ENCODE results near the gene CDC42EP5.
"Not testable (repeated sequence)": the region's sequence is repeated elsewhere in the genome, so short reads cannot be mapped to it uniquely, and the experiment has no call there.

Gene CDC42EP5

GRCh38 chr19:54449701-54450069 lies 23.4 kb downstream of the CDC42EP5 start:
- Histone ChIP-seq H3F3A (ENCODE audit: control insufficient read depth, insufficient read depth) (no peaks in the 10 kb centered on the region), H3K4me3 (ENCODE audit: low read length) (peak overlapping the region; percentile 95), H3K9me2 (replicated peaks; ENCODE audit: control insufficient read depth, low read length) (no peaks in the 10 kb centered on the region), H3K4me1 (ENCODE audit: control insufficient read depth, low read length) (peaks cover 24% of the 10 kb centered on the region), H3K27ac (ENCODE audit: low read depth, low read length) (peak overlapping the region; percentile 70), H3K79me2 (ENCODE audit: control insufficient read depth, low read length) (peaks cover 85% of the 10 kb centered on the region), H3K36me3 (ENCODE audit: control insufficient read depth, low read length) (peaks cover 70% of the 10 kb centered on the region), H4K20me1 (ENCODE audit: control insufficient read depth, insufficient read depth, low read depth, low read length) (peaks cover 40% of the 10 kb centered on the region), H3K4me2 (ENCODE audit: low read length) (peak overlapping the region; percentile 81), H3K27me3 (ENCODE audit: control insufficient read depth, low read length) (no peaks in the 10 kb centered on the region), H3K9me3 (ENCODE audit: control insufficient read depth, insufficient read depth, low read length) (no peaks in the 10 kb centered on the region)
- TF ChIP-seq EZH2phosphoT487 (IDR thresholded peaks at IDR 0.05; ENCODE audit: borderline replicate concordance, low read length) (no peak), CTCF (IDR thresholded peaks at IDR 0.05; ENCODE audit: low read depth, low read length, poor library complexity, severe bottlenecking) (no peak)

- H4K20me1 ChIP-seq (ENCODE audit: control insufficient read depth, insufficient read depth, low read depth, low read length) = peaks cover 40% of the 10 kb centered on the region
Observed at GRCh38 chr19:54448774-54449700, 24.1 kb downstream of the CDC42EP5 start, which contains the start of gene LENG8. LENG8 (plus strand) TSS chr19:54449199; CDS start chr19:54451345, 2,146 bp downstream.

GRCh38 chr19:54448040-54448773 lies 24.9 kb downstream of the CDC42EP5 start:
- H3K9me2 ChIP-seq (replicated peaks; ENCODE audit: control insufficient read depth, low read length) = no peaks in the 10 kb centered on the region
- H3K9me3 ChIP-seq (ENCODE audit: control insufficient read depth, insufficient read depth, low read length) = no peaks in the 10 kb centered on the region
- peak overlapping the region; percentile 81 for H3K4me2 ChIP-seq (ENCODE audit: low read length)
- peak overlapping the region; percentile 70 for H3K27ac ChIP-seq (ENCODE audit: low read depth, low read length)
- H3K4me1 ChIP-seq (ENCODE audit: control insufficient read depth, low read length) = peaks cover 24% of the 10 kb centered on the region
- H3K4me3 ChIP-seq (ENCODE audit: low read length) = peak overlapping the region; percentile 95
- H4K20me1 ChIP-seq (ENCODE audit: control insufficient read depth, insufficient read depth, low read depth, low read length) = peaks cover 33% of the 10 kb centered on the region
- peaks cover 71% of the 10 kb centered on the region for H3K79me2 ChIP-seq (ENCODE audit: control insufficient read depth, low read length)
- TF ChIP-seq CTCF (IDR thresholded peaks at IDR 0.05; ENCODE audit: low read depth, low read length, poor library complexity, severe bottlenecking) (no peak), EZH2phosphoT487 (IDR thresholded peaks at IDR 0.05; ENCODE audit: borderline replicate concordance, low read length) (no peak)
- no peaks in the 10 kb centered on the region for H3K27me3 ChIP-seq (ENCODE audit: control insufficient read depth, low read length)
- H3F3A ChIP-seq (ENCODE audit: control insufficient read depth, insufficient read depth) = no peaks in the 10 kb centered on the region
- peaks cover 60% of the 10 kb centered on the region for H3K36me3 ChIP-seq (ENCODE audit: control insufficient read depth, low read length)

More at GRCh38 chr19:54448774-54449700, 24.1 kb downstream of the CDC42EP5 start, which contains the start of gene LENG8:
- Histone ChIP-seq H3K36me3 (ENCODE audit: control insufficient read depth, low read length) (peaks cover 65% of the 10 kb centered on the region), H3K4me3 (ENCODE audit: low read length) (peak within 1 kb of the TSS; percentile 95), H3K27ac (ENCODE audit: low read depth, low read length) (peak within 1 kb of the TSS; percentile 70), H3K9me2 (replicated peaks; ENCODE audit: control insufficient read depth, low read length) (no peaks in the 10 kb centered on the region), H3K4me1 (ENCODE audit: control insufficient read depth, low read length) (peaks cover 24% of the 10 kb centered on the region), H3K4me2 (ENCODE audit: low read length) (peak within 1 kb of the TSS; percentile 81), H3K79me2 (ENCODE audit: control insufficient read depth, low read length) (peaks cover 79% of the 10 kb centered on the region), H3F3A (ENCODE audit: control insufficient read depth, insufficient read depth) (no peaks in the 10 kb centered on the region), H3K9me3 (ENCODE audit: control insufficient read depth, insufficient read depth, low read length) (no peaks in the 10 kb centered on the region), H3K27me3 (ENCODE audit: control insufficient read depth, low read length) (no peaks in the 10 kb centered on the region)
- TF ChIP-seq EZH2phosphoT487 (IDR thresholded peaks at IDR 0.05; ENCODE audit: borderline replicate concordance, low read length) (no peak), CTCF (IDR thresholded peaks at IDR 0.05; ENCODE audit: low read depth, low read length, poor library complexity, severe bottlenecking) (no peak)

- not testable (repeated sequence) for H3K4me2 ChIP-seq (ENCODE audit: low read length); H3K9me2 ChIP-seq (replicated peaks; ENCODE audit: control insufficient read depth, low read length); H3K27ac ChIP-seq (ENCODE audit: low read depth, low read length); H3K9me3 ChIP-seq (ENCODE audit: control insufficient read depth, insufficient read depth, low read length); H3F3A ChIP-seq (ENCODE audit: control insufficient read depth, insufficient read depth); H3K27me3 ChIP-seq (ENCODE audit: control insufficient read depth, low read length); H3K4me3 ChIP-seq (ENCODE audit: low read length)
- Histone ChIP-seq H4K20me1 (ENCODE audit: control insufficient read depth, insufficient read depth, low read depth, low read length) (peaks cover 18% of the 10 kb centered on the region), H3K4me1 (ENCODE audit: control insufficient read depth, low read length) (peaks cover 24% of the 10 kb centered on the region), H3K36me3 (ENCODE audit: control insufficient read depth, low read length) (peaks cover 43% of the 10 kb centered on the region), H3K79me2 (ENCODE audit: control insufficient read depth, low read length) (peaks cover 53% of the 10 kb centered on the region)
Observed at GRCh38 chr19:54446349-54446748, 26.7 kb downstream of the CDC42EP5 start.
